ENCODE data around the gene ZSCAN25.

ZSCAN25 gene

DNA sequence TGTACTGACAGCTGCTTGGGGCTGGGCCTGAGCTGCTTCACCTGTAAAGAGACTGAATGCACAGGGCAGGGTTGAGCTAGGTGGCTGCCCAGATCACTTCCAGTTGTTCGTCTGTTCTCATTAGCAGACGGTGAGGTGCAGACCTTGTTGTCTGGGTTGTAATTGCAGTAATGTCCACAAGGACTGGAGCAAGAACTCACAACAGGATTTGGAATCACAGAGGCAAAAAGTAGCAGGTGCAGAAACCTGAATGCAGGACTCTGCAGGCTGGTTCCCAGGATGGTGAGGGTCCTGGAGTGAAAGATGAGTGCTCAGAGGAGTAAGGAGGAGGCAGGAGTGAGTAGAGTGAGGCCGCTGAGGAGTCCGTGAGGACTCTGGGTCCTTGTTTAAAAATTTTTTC is 9.2 kb downstream of the ZSCAN25 start:
- no peak for TF ChIP-seq POLR2AphosphoS5 (IDR thresholded peaks at IDR 0.05; ENCODE audit: low read depth, low read length)

DNA sequence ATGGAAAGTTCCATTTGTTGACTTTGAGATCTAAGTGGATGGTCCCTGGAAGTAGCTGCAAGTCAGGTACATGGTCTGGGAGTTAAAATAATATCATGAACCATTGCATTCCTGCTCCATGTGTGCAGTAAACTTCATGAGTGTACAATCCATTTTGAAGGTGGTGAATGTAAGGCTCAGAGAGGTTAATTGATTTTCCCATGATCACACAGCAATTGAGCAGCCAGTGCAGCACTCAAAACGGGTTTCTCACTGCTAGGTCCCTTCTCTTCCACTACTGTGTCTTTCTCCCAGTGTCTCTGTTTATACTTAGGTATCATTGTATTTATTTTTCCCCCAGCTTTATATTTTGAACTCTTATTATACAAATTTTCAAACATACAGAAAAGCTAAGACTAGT is 9.9 kb downstream of the ZSCAN25 start:
- TF ChIP-seq SIN3A (IDR thresholded peaks at IDR 0.05; ENCODE audit: borderline replicate concordance, insufficient read depth, low read length) (no peak), POLR2AphosphoS5 (IDR thresholded peaks at IDR 0.05; ENCODE audit: low read depth, low read length) (no peak), FOXP2 (optimal IDR thresholded peaks at IDR 0.05; ENCODE audit: borderline replicate concordance, extremely low read depth, extremely low read length, insufficient read depth) (no peak)

DNA sequence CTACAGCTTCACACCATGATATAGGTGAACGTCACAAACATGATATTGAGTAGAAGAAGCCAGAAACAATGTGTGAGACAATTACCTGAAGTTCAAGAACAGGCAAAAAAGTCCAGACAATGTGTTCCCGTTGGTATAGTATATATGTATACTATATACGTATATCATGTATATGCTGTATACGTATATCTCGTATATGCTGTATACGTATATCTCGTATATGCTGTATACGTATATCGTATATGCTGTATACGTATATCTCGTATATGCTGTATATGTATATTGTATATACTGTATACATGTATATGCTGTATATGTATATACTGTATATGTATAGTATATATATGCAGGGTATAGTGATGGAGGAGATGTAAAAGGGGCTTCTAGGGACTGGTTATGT is 10.8 kb downstream of the ZSCAN25 start:
- TF ChIP-seq SIN3A (IDR thresholded peaks at IDR 0.05; ENCODE audit: borderline replicate concordance, insufficient read depth, low read length), result no peak
- no peak for TF ChIP-seq TAF1 (IDR thresholded peaks at IDR 0.05; ENCODE audit: borderline replicate concordance, insufficient read depth, low read length)
- no peak for TF ChIP-seq FOXP2 (optimal IDR thresholded peaks at IDR 0.05; ENCODE audit: borderline replicate concordance, extremely low read depth, extremely low read length, insufficient read depth)
- TF ChIP-seq, protein P1, sequence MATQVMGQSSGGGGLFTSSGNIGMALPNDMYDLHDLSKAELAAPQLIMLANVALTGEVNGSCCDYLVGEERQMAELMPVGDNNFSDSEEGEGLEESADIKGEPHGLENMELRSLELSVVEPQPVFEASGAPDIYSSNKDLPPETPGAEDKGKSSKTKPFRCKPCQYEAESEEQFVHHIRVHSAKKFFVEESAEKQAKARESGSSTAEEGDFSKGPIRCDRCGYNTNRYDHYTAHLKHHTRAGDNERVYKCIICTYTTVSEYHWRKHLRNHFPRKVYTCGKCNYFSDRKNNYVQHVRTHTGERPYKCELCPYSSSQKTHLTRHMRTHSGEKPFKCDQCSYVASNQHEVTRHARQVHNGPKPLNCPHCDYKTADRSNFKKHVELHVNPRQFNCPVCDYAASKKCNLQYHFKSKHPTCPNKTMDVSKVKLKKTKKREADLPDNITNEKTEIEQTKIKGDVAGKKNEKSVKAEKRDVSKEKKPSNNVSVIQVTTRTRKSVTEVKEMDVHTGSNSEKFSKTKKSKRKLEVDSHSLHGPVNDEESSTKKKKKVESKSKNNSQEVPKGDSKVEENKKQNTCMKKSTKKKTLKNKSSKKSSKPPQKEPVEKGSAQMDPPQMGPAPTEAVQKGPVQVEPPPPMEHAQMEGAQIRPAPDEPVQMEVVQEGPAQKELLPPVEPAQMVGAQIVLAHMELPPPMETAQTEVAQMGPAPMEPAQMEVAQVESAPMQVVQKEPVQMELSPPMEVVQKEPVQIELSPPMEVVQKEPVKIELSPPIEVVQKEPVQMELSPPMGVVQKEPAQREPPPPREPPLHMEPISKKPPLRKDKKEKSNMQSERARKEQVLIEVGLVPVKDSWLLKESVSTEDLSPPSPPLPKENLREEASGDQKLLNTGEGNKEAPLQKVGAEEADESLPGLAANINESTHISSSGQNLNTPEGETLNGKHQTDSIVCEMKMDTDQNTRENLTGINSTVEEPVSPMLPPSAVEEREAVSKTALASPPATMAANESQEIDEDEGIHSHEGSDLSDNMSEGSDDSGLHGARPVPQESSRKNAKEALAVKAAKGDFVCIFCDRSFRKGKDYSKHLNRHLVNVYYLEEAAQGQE (IDR thresholded peaks at IDR 0.05; ENCODE audit: insufficient read depth in 1 of 2, low read depth in 2 of 2, low read length in 2 of 2), result no peak
- TF ChIP-seq POLR2AphosphoS5 (IDR thresholded peaks at IDR 0.05; ENCODE audit: low read depth, low read length), result no peak

DNA sequence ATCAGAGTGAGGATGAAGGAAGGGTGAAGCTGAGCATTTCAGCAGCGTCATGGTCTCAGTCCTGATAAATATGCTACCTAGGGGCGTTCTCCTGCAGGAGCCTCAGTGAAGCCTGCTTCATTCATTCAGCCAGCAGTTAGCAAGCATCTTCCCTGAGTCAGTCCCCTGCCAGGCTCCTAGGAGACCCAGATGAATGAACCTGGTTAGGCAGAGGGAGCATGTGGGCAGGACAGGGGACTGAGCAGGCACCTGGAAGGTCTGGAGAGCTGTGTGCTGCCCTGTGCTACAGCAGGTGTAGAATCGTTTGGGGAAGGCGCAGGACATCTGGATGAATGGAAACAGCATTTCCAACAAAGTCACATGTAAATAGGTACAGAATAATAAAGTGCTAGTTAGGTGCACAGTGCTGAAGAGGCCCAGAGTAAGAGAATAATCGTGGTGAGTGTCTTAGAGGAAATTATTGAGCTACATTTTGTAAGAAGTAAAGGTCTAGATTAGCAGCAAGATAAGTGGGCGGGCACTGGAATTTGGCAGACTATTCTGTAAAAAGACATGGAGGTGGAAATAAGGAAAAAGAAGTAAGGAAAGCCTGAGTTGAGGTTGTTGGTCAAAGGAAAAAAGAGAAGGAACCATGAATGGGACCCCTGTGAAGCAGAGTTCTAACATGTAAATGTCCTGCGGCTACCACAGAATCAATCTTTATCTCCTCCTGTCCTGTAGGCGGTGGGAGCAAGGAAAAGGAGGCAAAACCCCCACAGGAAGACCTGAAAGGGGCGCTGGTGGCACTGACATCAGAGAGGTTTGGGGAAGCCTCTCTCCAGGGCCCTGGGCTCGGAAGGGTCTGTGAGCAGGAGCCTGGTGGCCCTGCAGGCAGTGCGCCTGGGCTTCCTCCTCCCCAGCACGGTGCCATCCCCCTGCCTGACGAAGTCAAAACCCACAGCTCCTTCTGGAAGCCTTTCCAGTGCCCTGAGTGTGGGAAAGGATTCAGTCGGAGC is 12.0 kb downstream of the ZSCAN25 start:
- TF ChIP-seq, protein P1 (IDR thresholded peaks at IDR 0.05; ENCODE audit: insufficient read depth in 1 of 2, low read depth in 2 of 2, low read length in 2 of 2), result no peak
- no peak for TF ChIP-seq TAF1 (IDR thresholded peaks at IDR 0.05; ENCODE audit: borderline replicate concordance, insufficient read depth, low read length)
- TF ChIP-seq SIN3A (IDR thresholded peaks at IDR 0.05; ENCODE audit: borderline replicate concordance, insufficient read depth, low read length), result no peak
- no peak for TF ChIP-seq FOXP2 (optimal IDR thresholded peaks at IDR 0.05; ENCODE audit: borderline replicate concordance, extremely low read depth, extremely low read length, insufficient read depth)
- no peak for TF ChIP-seq POLR2AphosphoS5 (IDR thresholded peaks at IDR 0.05; ENCODE audit: low read depth, low read length)

DNA sequence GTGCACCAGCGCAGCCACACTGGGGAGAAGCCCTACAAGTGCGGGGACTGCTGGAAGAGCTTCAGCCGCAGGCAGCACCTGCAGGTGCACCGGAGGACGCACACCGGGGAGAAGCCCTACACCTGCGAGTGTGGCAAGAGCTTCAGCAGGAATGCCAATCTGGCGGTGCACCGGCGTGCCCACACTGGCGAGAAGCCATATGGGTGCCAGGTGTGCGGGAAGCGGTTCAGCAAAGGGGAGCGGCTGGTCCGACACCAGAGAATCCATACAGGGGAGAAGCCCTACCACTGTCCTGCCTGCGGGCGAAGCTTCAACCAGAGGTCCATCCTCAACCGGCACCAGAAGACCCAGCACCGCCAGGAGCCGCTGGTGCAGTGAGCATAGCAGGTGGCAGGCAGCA is 12.9 kb downstream of the ZSCAN25 start:
- no peak for TF ChIP-seq TAF1 (IDR thresholded peaks at IDR 0.05; ENCODE audit: borderline replicate concordance, insufficient read depth, low read length)
- no peak for TF ChIP-seq SIN3A (IDR thresholded peaks at IDR 0.05; ENCODE audit: borderline replicate concordance, insufficient read depth, low read length)
- TF ChIP-seq FOXP2 (optimal IDR thresholded peaks at IDR 0.05; ENCODE audit: borderline replicate concordance, extremely low read depth, extremely low read length, insufficient read depth), result no peak
- TF ChIP-seq, protein P1 (IDR thresholded peaks at IDR 0.05; ENCODE audit: insufficient read depth in 1 of 2, low read depth in 2 of 2, low read length in 2 of 2), result no peak
